ENCODE measurements around the gene TRIM52. TPM values are rescaled to one million over a fixed set of nuclear protein-coding genes. Genes with fewer than 3 reads are reported as not detected.

TRIM52 gene
- total and polyA plus RNA-seq, 9 of the 15 experiments (the other 6 are each of a cell fraction or from before 2014, with no cell fraction given) = 3.3 to 21.9 (median 13.5) TPM

DNA sequence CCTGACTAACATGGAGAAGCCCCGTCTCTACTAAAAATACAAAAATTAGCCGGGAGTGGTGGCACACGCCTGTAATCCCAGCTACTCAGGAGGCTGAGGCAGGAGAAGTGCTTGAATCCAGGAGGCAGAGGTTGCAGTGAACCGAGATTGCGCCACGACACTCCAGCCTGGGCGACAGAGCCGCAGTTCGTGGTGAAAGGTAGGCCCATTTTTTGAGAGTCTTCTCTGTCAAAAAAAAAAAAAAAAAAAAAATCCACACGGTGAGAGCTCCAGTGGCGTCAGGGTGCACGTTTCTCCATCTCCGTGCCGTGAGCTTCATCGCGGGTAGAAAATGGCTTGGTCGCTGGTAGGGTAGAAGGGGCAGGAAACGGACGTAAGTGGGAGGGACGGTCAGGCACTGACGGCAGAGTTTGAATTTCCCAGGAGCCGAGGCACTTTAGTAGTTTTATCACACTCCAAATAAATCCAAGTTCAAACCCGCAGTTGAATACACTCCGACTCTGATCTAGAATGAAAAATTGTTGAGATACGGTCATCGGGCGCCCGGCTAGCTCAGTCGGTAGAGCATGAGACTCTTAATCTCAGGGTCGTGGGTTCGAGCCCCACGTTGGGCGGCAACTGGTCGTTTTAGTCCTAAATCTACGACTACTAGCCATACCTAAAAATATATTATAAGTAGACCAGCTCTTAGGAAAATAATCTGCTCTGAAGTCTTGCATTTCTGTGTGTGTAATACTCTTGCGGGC, 53.6 kb downstream of the TRIM52 start (continued):
- TF ChIP-seq ELF1 (tag; IDR thresholded peaks at IDR 0.05) (0 out of 2 replicates have a peak, but pooled peaks have one; percentile 49), ZC3H8 (IDR thresholded peaks at IDR 0.05) (no peak), MCM7 (IDR thresholded peaks at IDR 0.05) (no peak), MCM3 (IDR thresholded peaks at IDR 0.05) (no peak), YBX1 (IDR thresholded peaks at IDR 0.05) (no peak), EHMT2 (IDR thresholded peaks at IDR 0.05) (no peak), ZNF408 (CRISPR knock-in tag; IDR thresholded peaks at IDR 0.05; ENCODE audit: low read depth) (no peak), ETV6 (IDR thresholded peaks at IDR 0.05; ENCODE audit: borderline replicate concordance in 1 of 2, low read depth in 2 of 2, low read length in 1 of 2) (0 out of 4 replicates have a peak, but pooled peaks of 1 of the 2 experiments have one; percentile 62), ETV6 (CRISPR knock-in tag; IDR thresholded peaks at IDR 0.05; ENCODE audit: borderline replicate concordance) (no peak), RBM34 (IDR thresholded peaks at IDR 0.05; ENCODE audit: borderline replicate concordance, insufficient read depth, low read length) (no peak), HNRNPK (IDR thresholded peaks at IDR 0.05; ENCODE audit: low read depth, low read length, poor library complexity, severe bottlenecking) (no peak), L3MBTL2 (IDR thresholded peaks at IDR 0.05) (peak; percentile 1; the same call in 1 of the 2 replicates), ZNF586 (CRISPR knock-in tag; conservative IDR thresholded peaks at IDR 0.05) (no peak), ZNF212 (CRISPR knock-in tag; IDR thresholded peaks at IDR 0.05) (no peak), TCF3 (CRISPR knock-in tag; IDR thresholded peaks at IDR 0.05) (0 out of 2 replicates have a peak, but pooled peaks have one; percentile 12), KLF16 (IDR thresholded peaks at IDR 0.05) (no peak), CBFB (CRISPR knock-in tag; IDR thresholded peaks at IDR 0.05) (no peak), GATAD2A (IDR thresholded peaks at IDR 0.05) (no peak), KDM5B (IDR thresholded peaks at IDR 0.05; ENCODE audit: insufficient replicate concordance, low read depth, low read length) (no peak), PHF8 (IDR thresholded peaks at IDR 0.05; ENCODE audit: borderline replicate concordance, low read length) (peak; percentile 38; the same call in 1 of the 2 replicates), ILK (tag; IDR thresholded peaks at IDR 0.05; ENCODE audit: borderline replicate concordance, low read depth) (no peak), MCM2 (IDR thresholded peaks at IDR 0.05; ENCODE audit: low read depth) (no peak), ZBTB1 (CRISPR knock-in tag; IDR thresholded peaks at IDR 0.05; ENCODE audit: borderline replicate concordance, low read depth) (no peak)
- TF ChIP-seq, protein P1, sequence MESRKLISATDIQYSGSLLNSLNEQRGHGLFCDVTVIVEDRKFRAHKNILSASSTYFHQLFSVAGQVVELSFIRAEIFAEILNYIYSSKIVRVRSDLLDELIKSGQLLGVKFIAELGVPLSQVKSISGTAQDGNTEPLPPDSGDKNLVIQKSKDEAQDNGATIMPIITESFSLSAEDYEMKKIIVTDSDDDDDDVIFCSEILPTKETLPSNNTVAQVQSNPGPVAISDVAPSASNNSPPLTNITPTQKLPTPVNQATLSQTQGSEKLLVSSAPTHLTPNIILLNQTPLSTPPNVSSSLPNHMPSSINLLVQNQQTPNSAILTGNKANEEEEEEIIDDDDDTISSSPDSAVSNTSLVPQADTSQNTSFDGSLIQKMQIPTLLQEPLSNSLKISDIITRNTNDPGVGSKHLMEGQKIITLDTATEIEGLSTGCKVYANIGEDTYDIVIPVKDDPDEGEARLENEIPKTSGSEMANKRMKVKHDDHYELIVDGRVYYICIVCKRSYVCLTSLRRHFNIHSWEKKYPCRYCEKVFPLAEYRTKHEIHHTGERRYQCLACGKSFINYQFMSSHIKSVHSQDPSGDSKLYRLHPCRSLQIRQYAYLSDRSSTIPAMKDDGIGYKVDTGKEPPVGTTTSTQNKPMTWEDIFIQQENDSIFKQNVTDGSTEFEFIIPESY (CRISPR knock-in tag; IDR thresholded peaks at IDR 0.05) = peak; percentile 57; the same call in 1 of the 2 replicates
- TF ChIP-seq, protein P2, sequence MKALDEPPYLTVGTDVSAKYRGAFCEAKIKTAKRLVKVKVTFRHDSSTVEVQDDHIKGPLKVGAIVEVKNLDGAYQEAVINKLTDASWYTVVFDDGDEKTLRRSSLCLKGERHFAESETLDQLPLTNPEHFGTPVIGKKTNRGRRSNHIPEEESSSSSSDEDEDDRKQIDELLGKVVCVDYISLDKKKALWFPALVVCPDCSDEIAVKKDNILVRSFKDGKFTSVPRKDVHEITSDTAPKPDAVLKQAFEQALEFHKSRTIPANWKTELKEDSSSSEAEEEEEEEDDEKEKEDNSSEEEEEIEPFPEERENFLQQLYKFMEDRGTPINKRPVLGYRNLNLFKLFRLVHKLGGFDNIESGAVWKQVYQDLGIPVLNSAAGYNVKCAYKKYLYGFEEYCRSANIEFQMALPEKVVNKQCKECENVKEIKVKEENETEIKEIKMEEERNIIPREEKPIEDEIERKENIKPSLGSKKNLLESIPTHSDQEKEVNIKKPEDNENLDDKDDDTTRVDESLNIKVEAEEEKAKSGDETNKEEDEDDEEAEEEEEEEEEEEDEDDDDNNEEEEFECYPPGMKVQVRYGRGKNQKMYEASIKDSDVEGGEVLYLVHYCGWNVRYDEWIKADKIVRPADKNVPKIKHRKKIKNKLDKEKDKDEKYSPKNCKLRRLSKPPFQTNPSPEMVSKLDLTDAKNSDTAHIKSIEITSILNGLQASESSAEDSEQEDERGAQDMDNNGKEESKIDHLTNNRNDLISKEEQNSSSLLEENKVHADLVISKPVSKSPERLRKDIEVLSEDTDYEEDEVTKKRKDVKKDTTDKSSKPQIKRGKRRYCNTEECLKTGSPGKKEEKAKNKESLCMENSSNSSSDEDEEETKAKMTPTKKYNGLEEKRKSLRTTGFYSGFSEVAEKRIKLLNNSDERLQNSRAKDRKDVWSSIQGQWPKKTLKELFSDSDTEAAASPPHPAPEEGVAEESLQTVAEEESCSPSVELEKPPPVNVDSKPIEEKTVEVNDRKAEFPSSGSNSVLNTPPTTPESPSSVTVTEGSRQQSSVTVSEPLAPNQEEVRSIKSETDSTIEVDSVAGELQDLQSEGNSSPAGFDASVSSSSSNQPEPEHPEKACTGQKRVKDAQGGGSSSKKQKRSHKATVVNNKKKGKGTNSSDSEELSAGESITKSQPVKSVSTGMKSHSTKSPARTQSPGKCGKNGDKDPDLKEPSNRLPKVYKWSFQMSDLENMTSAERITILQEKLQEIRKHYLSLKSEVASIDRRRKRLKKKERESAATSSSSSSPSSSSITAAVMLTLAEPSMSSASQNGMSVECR (CRISPR knock-in tag; IDR thresholded peaks at IDR 0.05) = no peak
